ENCODE measurements around the gene ASIP.
"Not testable (repeated sequence)": the region's sequence is repeated elsewhere in the genome, so short reads cannot be mapped to it uniquely, and the experiment has no call there.

Gene ASIP

GRCh38 chr20:34240693-34241615, at the start of gene ASIP:
ASIP (plus strand) TSS chr20:34241423; CDS start chr20:34260375, 18,952 bp downstream.
- DNase-seq, result no peak

GRCh38 chr20:34193051-34193450, 48.2 kb upstream of the ASIP start:
- DNase-seq, result no peak

- no peak for DNase-seq
Observed at GRCh38 chr20:34199183-34199582, 42.0 kb upstream of the ASIP start.

GRCh38 chr20:34200023-34200422, 41.2 kb upstream of the ASIP start:
- DNase-seq, result no peak

- DNase-seq, result no peak
Observed at GRCh38 chr20:34201531-34201930, 39.7 kb upstream of the ASIP start.

GRCh38 chr20:34205172-34205880, 35.9 kb upstream of the ASIP start:
- DNase-seq, result not testable (repeated sequence)

GRCh38 chr20:34209111-34209510, 32.1 kb upstream of the ASIP start:
- no peak for DNase-seq

GRCh38 chr20:34210271-34210670, 31.0 kb upstream of the ASIP start:
- DNase-seq, result no peak

- no peak for DNase-seq
Observed at GRCh38 chr20:34211591-34211990, 29.6 kb upstream of the ASIP start.

- no peak for DNase-seq
Observed at GRCh38 chr20:34213213-34213612, 28.0 kb upstream of the ASIP start.

- DNase-seq, result peak in 2 of 4 experiments; percentile 4 to 22
Observed at GRCh38 chr20:34215711-34216381, 25.4 kb upstream of the ASIP start.

GRCh38 chr20:34216382-34216742, 24.9 kb upstream of the ASIP start:
- DNase-seq, result no peak

GRCh38 chr20:34220561-34220960, 20.7 kb upstream of the ASIP start:
- DNase-seq, result no peak

- DNase-seq, result no peak
Observed at GRCh38 chr20:34222208-34222607, 19.0 kb upstream of the ASIP start.

GRCh38 chr20:34224251-34224650, 17.0 kb upstream of the ASIP start:
- not testable (repeated sequence) for DNase-seq

GRCh38 chr20:34231634-34232033, 9.6 kb upstream of the ASIP start:
- DNase-seq, result no peak

GRCh38 chr20:34232494-34233087, 8.6 kb upstream of the ASIP start:
- no peak for DNase-seq

GRCh38 chr20:34233687-34234086, 7.5 kb upstream of the ASIP start:
- no peak for DNase-seq

GRCh38 chr20:34235875-34236274, 5.3 kb upstream of the ASIP start:
- DNase-seq, result no peak

GRCh38 chr20:34237942-34238341, 3.3 kb upstream of the ASIP start:
- no peak for DNase-seq

GRCh38 chr20:34240121-34240520, 1.1 kb upstream of the ASIP start:
- no peak for DNase-seq

- DNase-seq, result not testable (repeated sequence)
Observed at GRCh38 chr20:34242015-34242414, 792 bp downstream of the ASIP start.

GRCh38 chr20:34242879-34243278, 1.7 kb downstream of the ASIP start:
- DNase-seq, result no peak

Measured in activated naive CD4-positive, alpha-beta T cell (primary cell).